ENCODE results near the gene ODF4. TPM values are rescaled to one million over a fixed set of nuclear protein-coding genes. Genes with fewer than 3 reads are reported as not detected.
A peak's percentile ranks its signal among the peaks of the same experiment; 100 is the strongest.

ODF4 gene
- polyA plus RNA-seq, 1 of the 3 experiments (the other 2 are of a cell fraction): not detected

DNA sequence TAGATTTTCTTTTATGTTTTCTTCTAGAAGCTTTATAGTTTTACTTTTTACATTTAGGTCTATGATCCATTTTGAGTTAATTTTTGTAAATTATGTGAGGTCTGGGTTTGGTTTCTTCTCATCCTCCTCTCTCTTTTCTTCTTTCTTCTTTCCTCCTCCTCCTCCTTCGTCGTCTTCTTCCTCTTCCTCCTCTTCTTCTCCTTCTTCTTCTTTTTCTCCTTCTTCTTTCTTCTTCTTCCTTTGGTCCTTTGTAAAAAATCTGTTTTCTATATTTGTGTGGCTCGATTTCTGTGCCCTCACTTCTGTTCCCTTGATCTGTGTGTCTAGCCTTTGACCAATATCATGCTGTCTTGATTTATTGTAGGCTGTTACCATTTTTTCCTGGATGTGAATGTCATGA lies 39.4 kb upstream of the ODF4 start:
- Histone ChIP-seq H3K4me3 (ENCODE audit: low read depth in 2 of 2, low read length in 1 of 2) (0 out of 4 replicates have a peak overlapping the region, but pooled peaks of 1 of the 2 experiments have one; percentile 0), H3K4me1 (ENCODE audit: control insufficient read depth in 1 of 2, insufficient read depth in 2 of 2, low read depth in 1 of 2, low read length in 1 of 2) (no peaks in the 10 kb centered on the region), H3K4me2 (no peak overlapping the region), H3K9ac (no peak overlapping the region), H3K27me3 (ENCODE audit: insufficient read depth) (no peaks in the 10 kb centered on the region), H4K20me1 (ENCODE audit: insufficient read depth) (no peaks in the 10 kb centered on the region), H3K9me3 (no peaks in the 10 kb centered on the region), H3K79me2 (ENCODE audit: insufficient read depth) (no peaks in the 10 kb centered on the region), H2AFZ (ENCODE audit: low read depth) (peak overlapping the region; percentile 78), H3K27ac (ENCODE audit: low read depth in 2 of 2, low read length in 1 of 2) (no peak overlapping the region), H3K36me3 (replicated peaks in 1 of 2; ENCODE audit: control insufficient read depth in 1 of 2, insufficient read depth in 2 of 2, low read length in 1 of 2) (no peaks in the 10 kb centered on the region), H3K9me2 (no peaks in the 10 kb centered on the region), H3F3A (replicated peaks; ENCODE audit: insufficient read depth) (peaks cover 19% of the 10 kb centered on the region)
- POLR2A ChIA-PET: interaction anchor here (0.7 to 1.1 kb wide), 2 partner anchors 12 to 125 kb away, joined by 3 read pairs; partner anchors contain the start of gene RANGRF
- no peak for DNase-seq
- TF ChIP-seq, protein P1, sequence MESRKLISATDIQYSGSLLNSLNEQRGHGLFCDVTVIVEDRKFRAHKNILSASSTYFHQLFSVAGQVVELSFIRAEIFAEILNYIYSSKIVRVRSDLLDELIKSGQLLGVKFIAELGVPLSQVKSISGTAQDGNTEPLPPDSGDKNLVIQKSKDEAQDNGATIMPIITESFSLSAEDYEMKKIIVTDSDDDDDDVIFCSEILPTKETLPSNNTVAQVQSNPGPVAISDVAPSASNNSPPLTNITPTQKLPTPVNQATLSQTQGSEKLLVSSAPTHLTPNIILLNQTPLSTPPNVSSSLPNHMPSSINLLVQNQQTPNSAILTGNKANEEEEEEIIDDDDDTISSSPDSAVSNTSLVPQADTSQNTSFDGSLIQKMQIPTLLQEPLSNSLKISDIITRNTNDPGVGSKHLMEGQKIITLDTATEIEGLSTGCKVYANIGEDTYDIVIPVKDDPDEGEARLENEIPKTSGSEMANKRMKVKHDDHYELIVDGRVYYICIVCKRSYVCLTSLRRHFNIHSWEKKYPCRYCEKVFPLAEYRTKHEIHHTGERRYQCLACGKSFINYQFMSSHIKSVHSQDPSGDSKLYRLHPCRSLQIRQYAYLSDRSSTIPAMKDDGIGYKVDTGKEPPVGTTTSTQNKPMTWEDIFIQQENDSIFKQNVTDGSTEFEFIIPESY (IDR thresholded peaks at IDR 0.05; ENCODE audit: borderline replicate concordance, low read depth): no peak
- TF ChIP-seq RCOR1 (IDR thresholded peaks at IDR 0.05; ENCODE audit: low read length) (no peak), RXRA (IDR thresholded peaks at IDR 0.05; ENCODE audit: borderline replicate concordance, low read depth) (no peak), MEF2A (IDR thresholded peaks at IDR 0.05; ENCODE audit: borderline replicate concordance, low read depth) (no peak), EZH2phosphoT487 (IDR thresholded peaks at IDR 0.05; ENCODE audit: borderline replicate concordance, low read depth) (no peak), POLR2AphosphoS5 (IDR thresholded peaks at IDR 0.05; ENCODE audit: low read depth, low read length) (no peak), CTCF (IDR thresholded peaks at IDR 0.05) (no peak), SMC3 (IDR thresholded peaks at IDR 0.05; ENCODE audit: low read depth, low read length) (no peak), NRF1 (IDR thresholded peaks at IDR 0.05; ENCODE audit: low read depth, low read length) (no peak), GABPA (IDR thresholded peaks at IDR 0.05; ENCODE audit: low read depth) (no peak), RAD21 (IDR thresholded peaks at IDR 0.05; ENCODE audit: low read length) (no peak), FOXJ3 (CRISPR knock-in tag; IDR thresholded peaks at IDR 0.05) (no peak), FOSL2 (IDR thresholded peaks at IDR 0.05; ENCODE audit: borderline replicate concordance, low read depth) (no peak), MAX (IDR thresholded peaks at IDR 0.05; ENCODE audit: low read depth) (no peak)
- CTCF ChIA-PET: interaction anchor here (0.5 to 3.3 kb wide), 27 partner anchors 10 to 460 kb away, joined by 3 to 18 read pairs (median 4); partner anchors contain the start of genes ARHGEF15, CTC1, ODF4 and PFAS
- 62% methylated on average over 3 of the region's 3 CpGs for WGBS (ENCODE audit: low lambda C conversion rate)
